Measurements from ENCODE around the gene POTEJ.
"Not testable (repeated sequence)": the region's sequence is repeated elsewhere in the genome, so short reads cannot be mapped to it uniquely, and the experiment has no call there.

POTEJ gene

GRCh38 chr2:130665596-130665995 is 54.4 kb downstream of the POTEJ start:
- not testable (repeated sequence) for H3K27ac Mint-ChIP-seq

GRCh38 chr2:130667516-130667915 is 56.3 kb downstream of the POTEJ start:
- H3K4me3 Mint-ChIP-seq, H3K9me3 Mint-ChIP-seq: not testable (repeated sequence)

More at GRCh38 chr2:130665596-130665995, 54.4 kb downstream of the POTEJ start:
- H3K9me3 Mint-ChIP-seq; H3K36me3 Mint-ChIP-seq (ENCODE audit: low read depth); H3K4me3 Mint-ChIP-seq; H3K4me1 Mint-ChIP-seq (ENCODE audit: low read depth); H3K27me3 Mint-ChIP-seq (ENCODE audit: low read depth): not testable (repeated sequence)

GRCh38 chr2:130670026-130670745 is 58.9 kb downstream of the POTEJ start:
- not testable (repeated sequence) for H3K36me3 Mint-ChIP-seq (ENCODE audit: low read depth); H3K4me3 Mint-ChIP-seq; H3K4me1 Mint-ChIP-seq (ENCODE audit: low read depth); H3K27ac Mint-ChIP-seq; H3K27me3 Mint-ChIP-seq (ENCODE audit: low read depth); H3K9me3 Mint-ChIP-seq

More at GRCh38 chr2:130667516-130667915, 56.3 kb downstream of the POTEJ start:
- H3K4me1 Mint-ChIP-seq (ENCODE audit: low read depth); H3K27ac Mint-ChIP-seq; H3K27me3 Mint-ChIP-seq (ENCODE audit: low read depth); H3K36me3 Mint-ChIP-seq (ENCODE audit: low read depth): not testable (repeated sequence)

- H3K27me3 Mint-ChIP-seq (ENCODE audit: low read depth); H3K36me3 Mint-ChIP-seq (ENCODE audit: low read depth); H3K9me3 Mint-ChIP-seq; H3K4me1 Mint-ChIP-seq (ENCODE audit: low read depth); H3K27ac Mint-ChIP-seq; H3K4me3 Mint-ChIP-seq: not testable (repeated sequence)
Observed at GRCh38 chr2:130692041-130692770, 81.0 kb downstream of the POTEJ start.

- not testable (repeated sequence) for H3K36me3 Mint-ChIP-seq (ENCODE audit: low read depth); H3K9me3 Mint-ChIP-seq; H3K4me3 Mint-ChIP-seq; H3K4me1 Mint-ChIP-seq (ENCODE audit: low read depth); H3K27me3 Mint-ChIP-seq (ENCODE audit: low read depth); H3K27ac Mint-ChIP-seq
Observed at GRCh38 chr2:130693474-130693873, 82.2 kb downstream of the POTEJ start.

- not testable (repeated sequence) for H3K27me3 Mint-ChIP-seq (ENCODE audit: low read depth); H3K27ac Mint-ChIP-seq; H3K9me3 Mint-ChIP-seq; H3K36me3 Mint-ChIP-seq (ENCODE audit: low read depth); H3K4me3 Mint-ChIP-seq; H3K4me1 Mint-ChIP-seq (ENCODE audit: low read depth)
Observed at GRCh38 chr2:130703250-130703649, 92.0 kb downstream of the POTEJ start.
